HK-2 (cell line): Measurements from ENCODE around the gene ARL8B.
"Not testable (repeated sequence)": the region's sequence is repeated elsewhere in the genome, so short reads cannot be mapped to it uniquely, and the experiment has no call there.

Source experiments
- DNase-seq: peaks from one replicate; pipeline ENCODE4 v3.0.0-alpha.2; 2018; ENCODE audit not compliant: unreplicated experiment

The ARL8B gene

GRCh38 chr3:5144316-5144994, 22.4 kb downstream of the ARL8B start:
- DNase-seq, result no peak

GRCh38 chr3:5145120-5145519, 23.0 kb downstream of the ARL8B start:
- no peak for DNase-seq

- DNase-seq, result not testable (repeated sequence)
These were observed 25.1 kb downstream of the ARL8B start for GRCh38 chr3:5147152-5147551.

- DNase-seq, result no peak
These were observed 27.3 kb downstream of the ARL8B start for GRCh38 chr3:5149306-5149880.

- no peak for DNase-seq
These were observed 29.5 kb downstream of the ARL8B start for GRCh38 chr3:5151586-5151985.

GRCh38 chr3:5153074-5153473, 31.0 kb downstream of the ARL8B start:
- DNase-seq, result no peak

- no peak for DNase-seq
These were observed 33.1 kb downstream of the ARL8B start for GRCh38 chr3:5155241-5155640.

GRCh38 chr3:5160321-5160720, 38.2 kb downstream of the ARL8B start:
- no peak for DNase-seq

GRCh38 chr3:5160940-5161858, 39.1 kb downstream of the ARL8B start:
- no peak for DNase-seq

GRCh38 chr3:5162102-5162501, 40.0 kb downstream of the ARL8B start:
- DNase-seq, result peak; percentile 9

- no peak for DNase-seq
These were observed 43.6 kb downstream of the ARL8B start for GRCh38 chr3:5165698-5166097.

- no peak for DNase-seq
These were observed 44.8 kb downstream of the ARL8B start for GRCh38 chr3:5166846-5167245.

- DNase-seq, result no peak
These were observed 46.0 kb downstream of the ARL8B start for GRCh38 chr3:5168110-5168509.

GRCh38 chr3:5169807-5170206, 47.7 kb downstream of the ARL8B start:
- no peak for DNase-seq

GRCh38 chr3:5170975-5171374, 48.9 kb downstream of the ARL8B start:
- no peak for DNase-seq

- DNase-seq, result no peak
These were observed 49.9 kb downstream of the ARL8B start for GRCh38 chr3:5172018-5172417.

- not testable (repeated sequence) for DNase-seq
These were observed 56.9 kb downstream of the ARL8B start for GRCh38 chr3:5179036-5179435.

GRCh38 chr3:5181469-5182141, 59.5 kb downstream of the ARL8B start:
- DNase-seq, result no peak

GRCh38 chr3:5183714-5184113, 61.6 kb downstream of the ARL8B start:
- not testable (repeated sequence) for DNase-seq

GRCh38 chr3:5184499-5184898, 62.4 kb downstream of the ARL8B start:
- DNase-seq, result no peak

- DNase-seq, result no peak
These were observed 63.1 kb downstream of the ARL8B start for GRCh38 chr3:5185093-5185673.
